GM19395 (cell line): Measurements from ENCODE around the gene RASGEF1B.

Experiments used
- ATAC-seq: cut with Tn5 transposase; IDR thresholded peaks from one replicate; pipeline ENCODE4 v1.9.1; 2021; ENCODE audit warnings: mild to moderate bottlenecking, moderate library complexity; ENCODE audit not compliant: unreplicated experiment

RASGEF1B gene

GRCh38 chr4:81399306-81400086 is 72.2 kb downstream of the RASGEF1B start:
- no peak for ATAC-seq

DNA sequence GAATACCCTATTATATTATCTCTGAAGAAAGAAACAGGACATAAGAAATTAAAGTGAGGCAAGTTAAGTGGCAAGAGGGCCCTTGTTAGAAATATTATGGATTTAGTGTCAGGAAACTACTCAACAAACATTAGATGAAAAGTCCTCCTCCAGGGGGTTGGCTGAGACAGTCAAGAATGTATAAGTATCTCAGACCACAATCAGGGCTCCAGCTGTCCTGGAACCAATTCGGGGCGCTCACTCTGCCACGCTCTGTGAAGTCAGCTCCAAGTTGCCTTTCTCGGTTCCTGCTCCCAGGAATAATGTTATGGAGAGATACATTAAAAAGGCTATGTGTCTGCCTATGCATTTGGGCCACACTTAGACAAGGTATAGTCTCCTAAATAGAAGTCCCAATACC is 73.3 kb downstream of the RASGEF1B start:
- no peak for ATAC-seq

- no peak for ATAC-seq
Measured at GRCh38 chr4:81397635-81398034, 74.1 kb downstream of the RASGEF1B start.

DNA sequence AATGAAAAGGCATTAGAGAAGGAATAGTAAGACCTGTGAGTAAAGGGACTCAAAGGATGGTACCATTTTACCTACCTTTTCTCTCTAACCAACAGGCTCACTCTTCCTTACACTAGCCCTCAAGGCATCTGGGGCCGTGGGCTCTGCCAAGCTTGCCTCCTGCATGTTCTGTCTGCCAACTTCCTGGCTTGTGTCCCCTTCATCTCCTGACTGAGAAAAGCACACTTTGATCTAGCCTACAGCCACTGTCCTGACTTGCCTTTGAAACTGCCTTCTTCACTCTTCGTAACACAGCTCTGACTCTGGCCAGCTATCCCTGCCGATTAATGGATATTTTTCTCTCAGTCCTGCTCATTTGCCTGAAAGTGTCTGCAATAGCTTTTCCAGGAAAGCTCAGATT is 76.5 kb downstream of the RASGEF1B start:
- no peak for ATAC-seq

DNA sequence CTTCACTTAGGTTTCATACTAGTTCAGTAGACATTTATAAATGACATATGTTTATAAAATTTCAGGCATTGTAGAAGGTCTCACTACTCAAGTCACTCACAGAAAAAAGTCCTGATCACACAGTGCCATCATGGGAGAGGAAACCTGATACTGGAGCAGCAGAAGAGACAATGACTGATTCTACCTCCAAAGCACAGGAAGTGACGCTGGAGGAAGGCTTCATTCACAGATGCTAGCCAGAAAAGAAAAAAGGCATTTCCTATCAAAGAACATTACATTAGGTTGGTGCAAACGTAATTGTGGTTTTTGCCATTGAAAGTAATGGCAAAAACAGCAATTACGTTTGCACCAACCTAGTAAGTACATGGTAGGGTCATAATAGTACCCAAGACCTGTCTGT is 79.5 kb downstream of the RASGEF1B start:
- ATAC-seq = no peak

GRCh38 chr4:81389720-81390119 is 82.0 kb downstream of the RASGEF1B start:
- ATAC-seq = no peak

GRCh38 chr4:81380437-81380836 is 91.3 kb downstream of the RASGEF1B start:
- no peak for ATAC-seq

DNA sequence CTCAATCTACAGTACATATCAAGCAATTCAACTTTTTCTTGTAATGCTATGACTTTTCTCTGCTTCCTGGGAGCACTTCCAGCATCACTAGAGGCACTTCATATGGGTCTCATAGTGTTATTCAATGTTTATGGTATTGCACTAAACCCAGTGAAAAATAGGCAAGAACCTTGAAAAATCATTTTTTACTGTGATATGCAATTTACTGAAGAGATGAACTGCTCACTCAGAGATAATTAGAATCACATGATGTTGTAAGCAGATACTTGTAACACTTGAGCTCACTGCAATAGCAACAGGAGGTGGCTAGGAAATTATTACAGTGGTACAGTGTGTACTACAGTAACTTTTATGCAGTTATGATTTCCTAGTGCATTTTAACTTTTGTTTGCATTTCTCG is 93.3 kb downstream of the RASGEF1B start:
- ATAC-seq = no peak

DNA sequence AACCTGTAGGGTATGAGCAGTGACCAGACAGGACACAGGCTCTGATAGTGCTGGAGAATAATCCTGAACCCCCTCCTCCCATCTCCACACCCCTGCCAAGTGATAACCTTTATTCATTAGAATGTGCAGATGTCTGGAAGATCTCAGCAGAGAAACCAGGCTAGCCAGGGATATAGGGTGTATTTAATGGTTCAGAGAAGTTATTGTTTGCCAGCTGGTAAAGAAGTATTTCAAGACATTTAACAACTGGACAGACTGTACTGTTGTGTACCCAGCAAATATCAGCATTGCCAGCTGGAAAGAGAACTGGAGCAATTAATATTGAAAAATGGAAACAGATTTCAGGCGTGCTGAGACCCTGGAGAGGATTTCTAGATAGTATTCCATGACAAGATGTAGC is 94.5 kb downstream of the RASGEF1B start:
- no peak for ATAC-seq

GRCh38 chr4:81376720-81377119 is 95.0 kb downstream of the RASGEF1B start:
- no peak for ATAC-seq
